Neural progenitor cell (in vitro differentiated cells): ENCODE results near the gene ZNF783. TPM values are rescaled to one million over a fixed set of nuclear protein-coding genes. Genes with fewer than 3 reads are reported as not detected.

Experiments
- DNase-seq: peaks from one replicate; pipeline ENCODE4 v3.0.0-alpha.2; 2016; ENCODE audit warnings: low spot score
- H2AFZ ChIP-seq: fragments of 200-600 bp; sonication (generic); replicated peaks from 2 replicates; pipeline ENCODE4 v1.6.1; 2016; ENCODE audit warnings: antibody characterized with exemption
- H3F3A ChIP-seq: fragments of 200-600 bp; sonication (generic); 2 replicates; pipeline ENCODE4 v1.6.1; 2016; ENCODE audit warnings: antibody characterized with exemption, low read depth
- H3K27ac ChIP-seq: fragments of 200-600 bp; sonication (generic); 2 replicates; pipeline ENCODE4 v1.5.1; 2016; ENCODE audit warnings: mild to moderate bottlenecking
- H3K27me3 ChIP-seq: fragments of 200-600 bp; sonication (generic); 2 replicates; pipeline ENCODE4 v1.6.1; 2016; ENCODE audit warnings: mild to moderate bottlenecking, moderate library complexity
- H3K36me3 ChIP-seq: fragments of 200-600 bp; sonication (generic); 2 replicates; pipeline ENCODE4 v1.5.1; 2016
- H3K4me1 ChIP-seq: fragments of 200-600 bp; sonication (generic); 2 replicates; pipeline ENCODE4 v1.6.1; 2016; ENCODE audit warnings: mixed run types
- H3K4me2 ChIP-seq: fragments of 200-600 bp; sonication (generic); 2 replicates; pipeline ENCODE4 v1.6.1; 2016
- H3K4me3 ChIP-seq: fragments of 200-600 bp; sonication (generic); 2 replicates; pipeline ENCODE4 v1.5.1; 2016
- H3K79me2 ChIP-seq: fragments of 200-600 bp; sonication (generic); 2 replicates; pipeline ENCODE4 v1.6.1; 2016; ENCODE audit warnings: low read depth
- H3K9ac ChIP-seq: fragments of 200-600 bp; sonication (generic); 2 replicates; pipeline ENCODE4 v1.6.1; 2016
- H3K9me3 ChIP-seq: fragments of 200-600 bp; sonication (generic); 2 replicates; pipeline ENCODE4 v1.5.1; 2016; ENCODE audit warnings: low read depth
- H4K20me1 ChIP-seq: fragments of 200-600 bp; sonication (generic); 2 replicates; pipeline ENCODE4 v1.6.1; 2016; ENCODE audit warnings: low read depth
- H3K27ac Mint-ChIP-seq: 3 replicates; pipeline ENCODE4 v1.8.0; 2021; ENCODE audit warnings: mixed read lengths
- H3K27me3 Mint-ChIP-seq: 2 replicates; pipeline ENCODE4 v1.8.0; 2022; ENCODE audit warnings: low read depth, mild to moderate bottlenecking, inconsistent platforms, moderate library complexity, mixed read lengths; ENCODE audit not compliant: insufficient read depth
- H3K36me3 Mint-ChIP-seq: 3 replicates; pipeline ENCODE4 v1.8.0; 2021; ENCODE audit warnings: mixed read lengths
- H3K4me1 Mint-ChIP-seq: 3 replicates; pipeline ENCODE4 v1.8.0; 2021; ENCODE audit warnings: mixed read lengths
- H3K4me3 Mint-ChIP-seq: 3 replicates; pipeline ENCODE4 v1.8.0; 2021; ENCODE audit warnings: mild to moderate bottlenecking, moderate library complexity, mixed read lengths
- H3K9me3 Mint-ChIP-seq: 3 replicates; pipeline ENCODE4 v1.8.0; 2020; ENCODE audit warnings: mixed read lengths
- EZH2 ChIP-seq: fragments of 200-600 bp; sonication (generic); IDR thresholded peaks from 2 replicates; pipeline ENCODE4 v1.6.1; 2017; ENCODE audit warnings: antibody characterized with exemption, mild to moderate bottlenecking, moderate library complexity
- EZH2phosphoT487 ChIP-seq: fragments of 200-600 bp; sonication (generic); IDR thresholded peaks from 2 replicates; pipeline ENCODE4 v1.6.1; 2017; ENCODE audit warnings: antibody characterized with exemption
- total RNA-seq: library from RNA; depleted of rRNA; stranded (reverse); fragments of >200 nt; gene quantifications from 2 replicates; pipeline ENCODE4 v1.2.3, GENCODE V29; 2015; ENCODE audit warnings: low replicate concordance
- TF ChIP-seq, protein P1 (sequence below): fragments of 200-600 bp; sonication (generic); IDR thresholded peaks from 2 replicates; pipeline ENCODE4 v1.5.1; 2017; ENCODE audit warnings: antibody characterized with exemption, mild to moderate bottlenecking

The ZNF783 gene
- total RNA-seq, 1 donor from 2014 or later: 5.5 TPM

DNA sequence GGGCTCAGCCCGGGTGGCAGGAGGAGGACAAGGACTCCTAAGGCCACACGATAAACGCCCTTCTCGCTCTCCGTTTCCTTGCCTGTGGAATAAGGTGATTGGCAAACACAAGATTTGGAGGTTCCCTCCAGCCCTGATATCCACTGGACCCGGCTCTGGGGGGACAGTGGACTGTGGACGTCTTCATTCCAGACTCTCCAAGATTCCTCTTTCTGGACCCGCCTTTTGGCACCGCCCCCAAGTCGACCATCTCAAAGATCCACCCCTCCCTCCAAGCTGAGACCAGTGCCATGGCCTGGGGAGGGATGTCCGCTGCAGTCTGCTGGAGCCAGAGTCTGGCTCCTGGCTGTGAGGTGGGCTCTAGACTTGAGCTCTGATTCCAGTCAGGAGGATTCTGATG, 23.6 kb downstream of the ZNF783 start:
- Histone ChIP-seq H3K4me1 (no peaks in the 10 kb centered on the region), H3K79me2 (no peaks in the 10 kb centered on the region), H3K9me3 (no peaks in the 10 kb centered on the region), H3F3A (peaks cover 8% of the 10 kb centered on the region), H3K4me2 (peak overlapping the region; percentile 93), H3K27me3 (peaks cover 17% of the 10 kb centered on the region), H3K4me3 (peak overlapping the region; percentile 61), H3K9ac (no peak overlapping the region), H3K36me3 (no peaks in the 10 kb centered on the region), H2AFZ (peak overlapping the region; percentile 53), H4K20me1 (no peaks in the 10 kb centered on the region), H3K27ac (no peak overlapping the region)
- Mint-ChIP-seq H3K36me3 (peaks cover 7% of the 10 kb centered on the region), H3K27ac (peak overlapping the region; percentile 52), H3K4me1 (peaks cover 9% of the 10 kb centered on the region), H3K9me3 (no peaks in the 10 kb centered on the region), H3K4me3 (peak overlapping the region; percentile 94), H3K27me3 (peaks cover 13% of the 10 kb centered on the region)
- TF ChIP-seq, protein P1, sequence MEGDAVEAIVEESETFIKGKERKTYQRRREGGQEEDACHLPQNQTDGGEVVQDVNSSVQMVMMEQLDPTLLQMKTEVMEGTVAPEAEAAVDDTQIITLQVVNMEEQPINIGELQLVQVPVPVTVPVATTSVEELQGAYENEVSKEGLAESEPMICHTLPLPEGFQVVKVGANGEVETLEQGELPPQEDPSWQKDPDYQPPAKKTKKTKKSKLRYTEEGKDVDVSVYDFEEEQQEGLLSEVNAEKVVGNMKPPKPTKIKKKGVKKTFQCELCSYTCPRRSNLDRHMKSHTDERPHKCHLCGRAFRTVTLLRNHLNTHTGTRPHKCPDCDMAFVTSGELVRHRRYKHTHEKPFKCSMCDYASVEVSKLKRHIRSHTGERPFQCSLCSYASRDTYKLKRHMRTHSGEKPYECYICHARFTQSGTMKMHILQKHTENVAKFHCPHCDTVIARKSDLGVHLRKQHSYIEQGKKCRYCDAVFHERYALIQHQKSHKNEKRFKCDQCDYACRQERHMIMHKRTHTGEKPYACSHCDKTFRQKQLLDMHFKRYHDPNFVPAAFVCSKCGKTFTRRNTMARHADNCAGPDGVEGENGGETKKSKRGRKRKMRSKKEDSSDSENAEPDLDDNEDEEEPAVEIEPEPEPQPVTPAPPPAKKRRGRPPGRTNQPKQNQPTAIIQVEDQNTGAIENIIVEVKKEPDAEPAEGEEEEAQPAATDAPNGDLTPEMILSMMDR: no peak
- no peak for TF ChIP-seq EZH2
- no peak for TF ChIP-seq EZH2phosphoT487
- DNase-seq: peak; percentile 63

DNA sequence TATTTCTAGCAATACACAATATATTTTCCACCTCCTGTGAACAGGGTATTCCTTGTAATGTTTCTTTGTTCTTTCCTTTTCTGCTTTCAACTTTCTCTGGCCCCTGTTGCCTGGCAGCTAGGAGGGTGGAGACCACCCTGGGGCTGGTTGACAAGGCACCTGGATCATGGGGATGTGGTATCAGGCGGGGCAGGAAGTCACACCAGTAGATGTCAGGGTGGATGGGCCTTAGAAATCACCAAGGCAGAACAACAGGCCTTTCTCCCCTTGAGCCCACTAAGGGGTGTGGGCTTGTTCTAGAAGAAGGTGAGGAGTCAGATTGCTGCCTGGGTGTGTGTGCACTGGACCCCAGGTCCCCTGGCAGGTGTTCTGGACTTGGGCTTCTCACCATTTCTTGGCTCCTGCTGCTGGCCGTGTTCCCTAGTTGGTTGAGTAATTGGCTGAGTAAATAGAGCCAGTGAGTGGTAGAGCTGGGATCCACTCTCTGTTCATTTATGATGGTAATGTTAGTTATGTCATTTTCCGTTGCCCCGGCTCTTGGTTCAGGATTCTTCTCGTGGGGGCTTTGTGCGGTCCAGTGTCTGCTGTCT, 24.9 kb downstream of the ZNF783 start:
- Mint-ChIP-seq H3K27me3 (peaks cover 13% of the 10 kb centered on the region), H3K27ac (no peak overlapping the region), H3K4me3 (peak overlapping the region; percentile 68), H3K36me3 (peaks cover 7% of the 10 kb centered on the region), H3K4me1 (peaks cover 9% of the 10 kb centered on the region), H3K9me3 (no peaks in the 10 kb centered on the region)
- H4K20me1 ChIP-seq: no peaks in the 10 kb centered on the region
- H3K4me3 ChIP-seq: no peak overlapping the region
- no peaks in the 10 kb centered on the region for H3K36me3 ChIP-seq
- H3K27ac ChIP-seq: no peak overlapping the region
- peaks cover 17% of the 10 kb centered on the region for H3K27me3 ChIP-seq
- no peaks in the 10 kb centered on the region for H3K9me3 ChIP-seq
- H3K4me2 ChIP-seq: no peak overlapping the region
- no peaks in the 10 kb centered on the region for H3K79me2 ChIP-seq
- TF ChIP-seq EZH2phosphoT487 (no peak), EZH2 (no peak)
- TF ChIP-seq, protein P1: no peak
- H3K4me1 ChIP-seq: no peaks in the 10 kb centered on the region
- no peak overlapping the region for H3K9ac ChIP-seq
- H2AFZ ChIP-seq: no peak overlapping the region
- DNase-seq: no peak
- H3F3A ChIP-seq: peaks cover 8% of the 10 kb centered on the region

DNA sequence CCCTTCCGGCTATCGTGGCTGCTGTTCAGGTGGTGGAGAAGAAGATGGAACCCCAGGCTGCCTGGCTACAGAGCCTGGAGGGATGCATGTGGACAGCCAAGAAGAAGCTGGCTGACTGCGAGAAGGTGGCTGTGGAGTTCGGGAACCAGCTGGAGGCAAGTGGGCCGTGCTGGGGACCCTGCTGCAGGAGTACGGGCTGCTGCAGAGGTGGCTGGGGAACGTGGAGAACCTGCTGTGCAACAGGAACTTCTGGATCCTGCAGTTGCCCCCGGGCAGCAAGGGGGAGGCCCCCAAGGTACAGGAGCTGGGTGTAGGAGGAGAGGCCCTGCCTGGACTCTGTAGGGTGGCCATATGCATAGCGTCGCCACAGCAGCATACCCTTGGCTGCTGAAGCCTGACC, 25.6 kb downstream of the ZNF783 start:
- H3K27ac ChIP-seq: no peak overlapping the region
- H3K36me3 ChIP-seq: no peaks in the 10 kb centered on the region
- H3F3A ChIP-seq: peaks cover 8% of the 10 kb centered on the region
- Mint-ChIP-seq H3K36me3 (peaks cover 2% of the 10 kb centered on the region), H3K27me3 (peaks cover 13% of the 10 kb centered on the region), H3K27ac (no peak overlapping the region), H3K4me3 (no peak overlapping the region), H3K4me1 (peaks cover 9% of the 10 kb centered on the region), H3K9me3 (no peaks in the 10 kb centered on the region)
- H3K9ac ChIP-seq: no peak overlapping the region
- H2AFZ ChIP-seq: no peak overlapping the region
- H3K4me1 ChIP-seq: no peaks in the 10 kb centered on the region
- H3K4me2 ChIP-seq: no peak overlapping the region
- peaks cover 17% of the 10 kb centered on the region for H3K27me3 ChIP-seq
- TF ChIP-seq EZH2phosphoT487: no peak
- TF ChIP-seq, protein P1: no peak
- no peak for TF ChIP-seq EZH2
- no peaks in the 10 kb centered on the region for H4K20me1 ChIP-seq
- no peaks in the 10 kb centered on the region for H3K79me2 ChIP-seq
- H3K9me3 ChIP-seq: no peaks in the 10 kb centered on the region
- no peak overlapping the region for H3K4me3 ChIP-seq
- no peak for DNase-seq
